ENCODE data around the gene GJD2. TPM values are rescaled to one million over a fixed set of nuclear protein-coding genes. Genes with fewer than 3 reads are reported as not detected.

GJD2 gene
- total RNA-seq: not detected

DNA sequence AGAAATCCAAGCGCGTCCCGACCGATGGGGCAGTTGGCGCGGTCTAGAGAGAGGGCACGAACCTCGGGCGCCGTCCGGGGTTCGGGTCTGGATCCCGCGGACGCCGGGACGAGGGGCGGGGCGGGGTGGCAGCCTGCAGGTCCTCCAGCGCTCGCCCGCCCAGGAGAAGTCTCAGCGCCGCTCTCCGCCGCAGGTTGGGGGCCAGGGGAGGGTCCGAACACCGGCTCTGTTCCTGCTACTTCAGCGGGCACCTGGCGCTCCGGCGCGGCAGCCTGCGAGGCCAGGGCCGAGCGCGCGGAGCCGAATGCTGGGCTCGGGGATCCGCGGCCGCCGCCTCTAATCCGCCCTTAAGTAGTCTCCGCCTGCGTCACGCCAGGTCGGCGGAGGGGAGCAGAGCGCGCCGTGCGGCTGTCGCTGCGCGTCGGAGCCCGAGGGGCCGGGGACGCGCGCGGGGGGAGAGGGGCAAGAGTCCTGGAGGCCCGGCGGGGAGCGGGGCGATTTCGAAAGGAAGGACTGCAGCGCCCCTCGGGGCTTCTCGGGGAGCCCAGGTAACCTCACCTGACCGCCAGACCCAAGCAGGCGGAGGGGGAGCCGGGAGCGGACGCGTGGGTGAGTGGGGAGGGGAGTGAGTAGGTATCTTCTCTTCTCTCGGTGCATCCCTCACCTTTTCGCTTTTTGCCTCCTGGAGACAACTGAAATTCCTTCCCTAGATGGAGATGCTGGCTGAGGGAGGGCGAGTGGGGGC lies at the start of gene GJD2:
TSS of gene GJD2 (minus strand) at position 325 of the 745 bp plus-strand sequence. CDS start 510 bp downstream, outside the sequence.
- DNase-seq (ENCODE audit: low spot score): no peak

DNA sequence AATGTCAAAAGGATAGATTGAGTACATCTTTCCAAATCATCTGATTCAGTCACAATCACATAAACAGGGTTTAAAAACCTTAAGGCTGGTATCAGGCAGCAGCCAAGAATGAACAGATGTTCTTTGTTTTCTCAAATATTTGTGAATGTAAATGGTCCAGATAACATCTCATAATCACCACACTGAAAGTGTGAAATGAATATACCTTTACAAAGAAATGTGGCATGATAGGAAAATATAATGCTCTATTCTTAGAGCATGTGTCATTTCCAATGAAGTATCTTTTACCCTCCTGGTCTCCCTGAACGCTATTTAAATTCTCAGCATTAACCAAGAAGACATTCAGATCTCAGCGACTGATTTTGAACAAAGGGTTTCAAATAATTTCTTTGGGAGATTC lies 49.3 kb upstream of the GJD2 start:
- DNase-seq (ENCODE audit: low spot score): no peak

GRCh38 chr15:34802803-34803750 lies 48.3 kb upstream of the GJD2 start:
- DNase-seq (ENCODE audit: low spot score): no peak

DNA sequence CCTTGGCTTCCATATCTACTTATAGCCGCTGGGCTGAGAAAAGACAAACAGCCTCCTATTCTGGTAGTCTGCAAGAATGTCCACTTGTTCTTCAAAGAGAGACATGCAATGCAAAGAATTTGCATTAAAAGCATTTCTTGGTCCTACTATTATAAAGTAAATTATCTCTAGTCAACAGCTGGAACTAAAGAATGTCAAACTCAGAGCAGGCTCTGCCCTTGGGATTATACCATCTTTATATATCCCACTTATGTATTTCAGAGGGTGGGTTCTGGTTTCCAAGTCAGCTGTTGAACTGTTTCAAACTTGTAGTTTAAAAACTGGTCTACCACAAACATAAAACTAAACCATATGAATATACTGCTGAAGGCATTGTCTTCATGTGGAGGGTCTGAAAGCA lies 47.6 kb upstream of the GJD2 start:
- no peak for DNase-seq (ENCODE audit: low spot score)

DNA sequence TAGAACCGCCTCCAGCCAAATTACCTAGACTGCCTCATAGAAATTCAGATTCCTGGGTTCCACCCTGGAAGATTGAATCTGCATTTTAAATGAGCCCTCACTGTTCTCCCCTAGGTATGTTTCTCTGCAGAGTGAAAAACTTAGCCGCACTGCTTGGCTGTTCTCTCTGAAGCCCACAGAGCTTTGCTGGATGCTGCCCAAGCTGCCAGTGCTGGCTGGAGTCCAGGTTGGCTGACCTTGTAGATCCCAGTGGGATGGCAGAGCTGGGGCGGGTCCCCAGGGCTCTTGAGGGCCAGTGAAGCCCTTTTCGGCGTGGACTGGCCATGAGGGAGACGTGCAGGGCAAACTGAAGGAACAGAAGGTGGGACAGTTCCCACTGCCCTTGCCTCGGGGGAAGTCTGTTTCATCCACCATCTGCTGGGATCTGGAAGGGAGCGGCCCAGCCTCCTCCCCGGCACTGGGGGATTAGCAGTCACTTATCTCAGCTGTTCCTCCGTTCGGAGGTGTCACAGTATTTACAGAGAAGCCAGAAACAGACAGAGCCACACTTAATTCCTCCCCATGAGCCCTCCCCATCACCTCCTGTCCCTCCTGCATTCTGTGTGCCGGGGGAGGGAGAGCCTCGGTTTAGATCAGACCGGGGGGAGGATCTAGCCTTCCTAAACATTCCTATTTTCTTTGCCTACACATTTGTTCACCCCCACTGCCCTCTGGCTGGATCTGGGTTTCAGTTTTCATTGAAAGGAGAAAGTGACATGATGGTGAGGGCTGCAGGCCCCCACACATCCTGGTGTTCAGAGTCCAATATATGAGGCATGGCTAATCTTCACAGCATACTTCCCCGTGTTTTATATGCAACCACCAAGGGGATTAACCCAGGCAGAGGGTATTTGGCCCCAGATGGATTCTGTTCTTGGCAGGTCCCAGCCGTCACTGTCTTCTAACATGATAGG lies 44.6 kb upstream of the GJD2 start:
- peak; percentile 56 for DNase-seq (ENCODE audit: low spot score)

DNA sequence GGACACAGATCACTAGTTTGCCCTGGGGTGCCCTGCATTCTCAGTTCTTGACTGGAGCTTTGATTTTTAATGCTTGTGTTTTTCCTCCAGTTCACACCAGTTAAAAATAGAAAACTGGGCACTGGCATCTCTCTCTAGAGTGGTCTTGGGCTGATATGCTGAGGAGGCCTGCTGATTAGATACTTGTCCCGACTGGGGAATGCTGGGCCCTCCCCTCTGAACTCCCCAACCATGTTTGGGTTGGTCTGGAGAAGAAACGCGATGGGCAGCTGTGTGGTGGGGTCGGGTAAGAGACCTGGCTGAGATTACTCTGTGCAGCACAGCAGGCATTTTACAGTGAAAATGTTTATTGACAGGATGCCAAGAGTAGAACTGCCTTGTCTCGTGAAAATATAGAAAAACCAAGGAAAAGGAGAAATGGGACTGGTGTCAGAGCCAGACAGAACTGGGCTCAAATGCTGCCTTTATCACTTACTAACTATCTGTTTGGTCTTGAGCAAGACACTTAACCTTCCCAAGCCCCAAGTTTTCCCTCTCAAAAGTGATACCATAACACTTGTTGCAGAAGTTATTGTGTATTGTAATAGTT lies 42.1 kb upstream of the GJD2 start:
- no peak for DNase-seq (ENCODE audit: low spot score)

DNA sequence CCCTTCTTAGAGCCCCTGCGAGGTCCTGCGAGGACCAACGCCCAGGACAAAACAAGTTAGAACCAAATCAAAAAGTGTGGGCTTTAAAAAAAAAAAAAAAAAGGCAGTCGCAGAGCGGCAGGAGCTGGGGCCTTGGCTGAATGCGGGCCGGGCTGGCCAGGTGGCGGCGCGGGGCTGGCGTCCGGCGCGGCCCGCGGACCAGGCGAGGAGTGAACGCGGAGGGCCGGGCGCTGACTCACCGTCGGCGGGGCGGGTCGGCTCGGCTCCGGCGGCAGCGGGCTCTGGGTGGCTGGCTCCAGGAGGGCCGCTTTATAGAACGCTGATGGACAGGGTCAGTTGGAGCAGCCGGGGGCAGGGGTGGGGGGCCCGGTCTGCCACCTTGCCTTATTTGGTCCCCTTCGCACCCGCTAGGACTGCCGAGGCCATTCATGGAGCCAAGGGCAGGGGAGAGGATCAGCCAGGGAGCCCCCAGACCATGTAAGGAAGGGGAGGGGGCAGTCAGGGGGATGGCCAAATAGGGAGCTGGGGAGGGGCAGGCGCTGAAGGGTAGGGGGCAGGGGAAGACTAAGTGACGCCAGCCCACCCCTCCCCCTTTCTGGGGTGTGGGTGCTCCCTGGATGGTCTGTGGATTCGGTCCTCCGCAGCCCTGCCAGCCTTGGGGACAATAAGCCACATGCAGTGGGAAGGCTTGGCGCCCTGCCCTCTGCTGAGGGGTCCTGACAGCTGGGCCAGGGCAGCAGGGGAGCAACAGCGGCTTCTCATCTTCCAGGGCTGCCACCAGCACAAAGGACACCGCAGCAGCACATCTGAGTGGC lies 40.7 kb upstream of the GJD2 start, which contains the start of gene ACTC1:
TSS of gene ACTC1 (minus strand) at position 283 of the 815 bp plus-strand sequence. CDS start 741 bp downstream, outside the sequence.
- peak; percentile 56 for DNase-seq (ENCODE audit: low spot score)

DNA sequence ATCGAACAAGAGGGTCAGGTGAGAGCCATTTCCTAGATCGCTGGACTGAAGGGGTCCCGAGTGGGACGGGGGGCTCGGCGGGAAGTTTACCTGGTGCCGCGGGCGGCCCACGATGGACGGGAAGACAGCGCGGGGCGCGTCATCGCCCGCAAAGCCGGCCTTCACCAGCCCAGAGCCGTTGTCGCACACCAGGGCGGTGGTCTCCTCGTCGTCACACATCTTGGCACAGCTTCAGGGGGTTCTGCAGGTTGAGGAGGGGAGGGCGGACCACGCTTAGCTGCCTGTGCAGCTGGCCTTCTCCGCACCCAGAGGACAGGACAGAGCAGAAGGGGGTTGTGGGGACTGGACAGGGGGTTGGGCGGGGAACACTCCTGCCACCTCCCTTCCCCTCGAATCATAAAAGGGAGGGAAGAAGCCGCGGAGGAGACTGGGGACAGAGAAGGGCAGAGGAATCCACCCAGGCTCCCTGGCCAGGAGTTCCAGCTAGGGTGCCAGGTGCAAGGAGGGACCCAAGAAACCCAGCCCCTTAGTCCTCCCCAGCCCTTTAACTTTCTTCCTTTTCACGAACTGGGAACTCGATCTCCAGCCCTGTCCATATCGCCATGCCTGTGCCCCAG lies 39.9 kb upstream of the GJD2 start:
- DNase-seq (ENCODE audit: low spot score): no peak

GRCh38 chr15:34793901-34794300 lies 39.1 kb upstream of the GJD2 start:
- DNase-seq (ENCODE audit: low spot score): no peak

GRCh38 chr15:34793071-34793470 lies 38.3 kb upstream of the GJD2 start:
- DNase-seq (ENCODE audit: low spot score): no peak

DNA sequence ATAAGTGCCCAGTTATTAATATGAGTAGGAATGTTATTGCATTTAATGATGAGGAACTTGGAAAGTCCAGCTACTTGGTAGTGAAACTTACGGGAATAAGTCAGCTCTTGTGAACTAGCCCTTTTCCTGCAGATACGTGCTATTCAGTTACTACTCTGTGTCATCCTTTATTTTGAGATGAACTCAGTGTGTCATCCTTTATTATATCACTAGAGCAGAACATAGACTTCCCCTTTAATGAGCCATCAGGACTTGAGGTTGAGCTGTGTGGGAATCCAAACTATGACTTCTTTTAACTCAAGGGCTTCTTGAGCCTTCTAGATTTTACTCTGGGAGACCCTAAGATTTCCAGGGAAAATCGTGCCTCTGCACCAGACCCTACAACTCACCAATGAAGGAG lies 36.9 kb upstream of the GJD2 start:
- no peak for DNase-seq (ENCODE audit: low spot score)

DNA sequence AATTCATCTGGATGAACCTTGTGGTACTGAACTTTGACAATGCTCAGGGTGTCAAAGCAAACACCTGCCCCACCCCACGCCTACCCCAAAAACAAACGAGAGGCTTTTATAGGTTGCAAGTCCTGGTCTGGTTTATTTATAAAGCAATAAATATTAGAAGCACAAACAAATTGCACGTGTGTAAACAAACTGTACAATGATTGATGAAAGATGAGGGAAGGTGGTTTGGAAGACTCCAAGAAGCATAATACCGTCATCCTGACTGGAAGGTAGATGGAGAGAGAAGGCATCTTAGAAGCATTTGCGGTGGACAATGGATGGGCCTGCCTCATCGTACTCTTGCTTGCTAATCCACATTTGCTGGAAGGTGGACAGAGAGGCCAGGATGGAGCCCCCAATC lies 35.3 kb upstream of the GJD2 start:
- DNase-seq (ENCODE audit: low spot score): no peak

GRCh38 chr15:34789326-34789725 lies 34.5 kb upstream of the GJD2 start:
- DNase-seq (ENCODE audit: low spot score): no peak

DNA sequence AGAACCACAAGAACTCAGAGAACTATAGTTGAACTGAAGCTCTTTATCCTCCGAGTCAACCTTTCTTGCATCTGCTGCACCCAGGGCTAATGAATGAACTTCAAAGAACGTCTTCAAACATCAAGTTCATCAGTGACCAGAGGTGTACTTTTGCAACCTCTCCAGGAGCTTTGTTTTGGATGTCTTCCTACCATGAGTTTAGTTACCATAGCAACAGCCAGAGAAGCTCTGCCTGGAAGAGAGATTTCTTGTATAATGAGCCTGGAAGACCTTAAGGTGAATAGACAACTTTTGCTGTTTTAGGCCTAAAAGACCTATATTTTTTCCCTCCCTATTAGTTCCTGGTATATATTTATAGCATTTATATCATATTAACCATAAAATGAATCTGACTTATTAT lies 31.4 kb upstream of the GJD2 start:
- DNase-seq (ENCODE audit: low spot score): no peak

DNA sequence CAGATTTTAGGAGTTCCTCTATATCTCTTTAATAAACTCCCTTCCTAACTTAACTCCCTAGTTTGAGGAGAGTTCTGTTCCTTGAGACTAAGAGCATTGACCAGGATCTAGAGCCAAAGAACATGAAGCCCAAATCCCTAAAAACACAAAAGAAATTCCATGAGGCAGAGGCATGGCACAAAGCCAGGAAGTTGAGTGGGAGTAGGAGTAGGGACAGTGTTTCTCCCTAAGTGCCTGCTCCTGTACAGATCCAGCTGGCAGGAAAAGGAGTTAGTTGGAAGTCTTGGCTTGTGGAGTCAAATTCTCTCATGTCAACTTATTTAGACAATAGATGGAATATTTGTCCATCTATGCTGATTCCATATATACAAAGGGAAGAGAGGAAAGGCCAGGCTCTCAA lies 29.2 kb upstream of the GJD2 start:
- DNase-seq (ENCODE audit: low spot score): no peak

DNA sequence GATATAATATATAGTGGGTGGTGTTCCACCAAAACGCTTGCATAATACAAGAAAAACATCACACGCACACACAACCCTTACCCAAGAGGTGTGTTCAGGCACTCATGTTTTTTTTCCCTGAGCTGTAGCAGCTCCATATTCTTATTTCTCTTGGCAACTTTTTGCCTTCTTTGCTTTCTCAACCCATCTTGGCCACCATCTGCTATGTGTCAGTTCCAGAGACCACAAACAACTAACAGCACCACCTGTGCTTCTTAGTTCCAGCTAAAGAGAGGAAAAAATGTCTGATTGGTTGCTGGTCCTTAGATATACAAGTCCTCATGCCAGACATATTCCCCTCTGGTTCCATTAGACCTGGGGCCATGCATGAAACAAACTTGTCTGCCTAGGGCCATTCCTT lies 28.6 kb upstream of the GJD2 start:
- DNase-seq (ENCODE audit: low spot score): no peak

- DNase-seq (ENCODE audit: low spot score): no peak
Observed at GRCh38 chr15:34782901-34783300, 28.1 kb upstream of the GJD2 start.

DNA sequence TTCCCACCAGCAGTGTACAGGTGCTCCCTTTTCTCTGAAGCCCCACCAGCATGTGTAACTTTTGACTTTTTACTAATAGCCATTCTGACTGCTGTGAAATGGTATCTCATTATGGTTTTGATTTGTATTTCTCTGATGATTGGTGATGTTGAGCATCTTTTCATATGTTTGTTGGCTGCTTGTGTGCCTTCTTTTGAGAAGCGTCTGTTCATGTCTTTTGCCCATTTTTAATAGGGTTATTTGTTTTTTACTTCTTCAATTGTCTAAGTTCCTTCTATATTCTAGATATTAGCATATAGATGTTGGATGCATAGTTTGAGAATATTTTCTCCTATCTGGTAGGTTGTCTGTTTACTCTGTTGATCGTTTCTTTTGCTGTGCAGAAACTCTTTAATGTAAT lies 25.9 kb upstream of the GJD2 start:
- no peak for DNase-seq (ENCODE audit: low spot score)

DNA sequence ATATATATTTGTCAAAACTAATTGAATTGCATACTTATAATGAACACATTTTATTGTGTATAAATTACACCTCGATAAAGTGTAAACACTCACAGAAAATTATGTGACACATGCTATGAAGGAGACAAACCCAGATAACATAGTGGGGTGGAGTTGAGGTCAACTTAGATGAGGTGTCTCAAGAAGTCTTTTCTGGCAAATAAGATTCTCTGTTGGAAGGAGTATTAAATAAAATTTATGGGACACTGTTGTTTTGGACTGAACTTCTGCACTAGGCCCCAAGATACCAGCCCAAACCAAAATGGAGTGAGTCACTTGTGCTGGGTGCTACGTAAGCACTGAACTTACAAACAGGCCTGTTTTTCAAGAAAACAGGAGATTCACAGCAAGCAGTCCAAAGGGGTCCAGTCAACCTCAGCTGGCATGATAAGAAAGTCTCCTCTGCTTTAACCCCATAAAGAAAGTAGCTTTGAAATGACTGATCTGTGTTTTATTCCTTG lies 21.9 kb upstream of the GJD2 start:
- DNase-seq (ENCODE audit: low spot score): no peak

GRCh38 chr15:34773917-34774316 lies 19.1 kb upstream of the GJD2 start:
- DNase-seq (ENCODE audit: low spot score): no peak
